IMR-90 (cell line): Measurements from ENCODE around the gene ADAMTS10. TPM values are rescaled to one million over a fixed set of nuclear protein-coding genes. Genes with fewer than 3 reads are reported as not detected.
A peak's percentile ranks its signal among the peaks of the same experiment; 100 is the strongest.

Source experiments
- ATAC-seq: fragments of 200-7000 bp; cut with Tn5 transposase; 2 replicates; pipeline ENCODE4 v1.9.1; 2020; ENCODE audit warnings: low read depth, mild to moderate bottlenecking, moderate library complexity
- BruUV-seq: library from RNA; stranded (reverse); fragments of 400-500 nt; replicated peaks from 2 replicates; lab custom pipeline; 2021; lab: Mats Ljungman, UMichigan
- CTCF ChIA-PET: fragments of 300-600 bp; formaldehyde crosslinking; extraction: SDS; loops from one replicate; lab custom pipeline; 2021; ENCODE audit warnings: antibody characterized with exemption; lab: Yijun Ruan, JAX
- POLR2A ChIA-PET: fragments of 300-600 bp; sonication (Branson Sonifier 250); formaldehyde crosslinking; loops from one replicate; lab custom pipeline; 2022; ENCODE audit warnings: antibody characterized with exemption; ENCODE audit not compliant: unreplicated experiment; lab: Charles Lee
- DNase-seq: peaks from one replicate; pipeline ENCODE4 v3.0.0; 2013
- H2AFZ ChIP-seq: replicated peaks from 2 replicates; pipeline ENCODE3; 2013; ENCODE audit warnings: low read length, mild to moderate bottlenecking; ENCODE audit not compliant: poor library complexity
- H2AK5ac ChIP-seq: 2 replicates; pipeline ENCODE4 v1.6.1; 2013; ENCODE audit warnings: low read depth, low read length, inconsistent platforms
- H2AK9ac ChIP-seq: replicated peaks from 2 replicates; pipeline ENCODE3; 2013; ENCODE audit warnings: mild to moderate bottlenecking, low read depth, low read length, moderate library complexity; ENCODE audit not compliant: poor library complexity
- H2BK120ac ChIP-seq: 2 replicates; pipeline ENCODE4 v1.6.1; 2013; ENCODE audit warnings: low read depth, low read length, inconsistent platforms
- H2BK15ac ChIP-seq: 3 replicates; pipeline ENCODE4 v1.6.1; 2013; ENCODE audit warnings: low read depth, low read length, inconsistent platforms
- H2BK20ac ChIP-seq: 2 replicates; pipeline ENCODE4 v1.6.1; 2013; ENCODE audit warnings: low read depth, mild to moderate bottlenecking, inconsistent platforms, low read length, moderate library complexity
- H2BK5ac ChIP-seq: 2 replicates; pipeline ENCODE4 v1.6.1; 2013; ENCODE audit warnings: mild to moderate bottlenecking, low read depth, low read length, inconsistent platforms; ENCODE audit not compliant: poor library complexity, severe bottlenecking
- H3K14ac ChIP-seq: replicated peaks from 2 replicates; pipeline ENCODE4 v1.6.1; 2013; ENCODE audit warnings: low read depth, low read length, inconsistent platforms
- H3K18ac ChIP-seq: 2 replicates; pipeline ENCODE4 v1.6.1; 2013; ENCODE audit warnings: low read depth, low read length, control low read depth
- H3K23ac ChIP-seq: 2 replicates; pipeline ENCODE4 v1.6.1; 2013; ENCODE audit warnings: low read depth, low read length, inconsistent platforms
- H3K27ac ChIP-seq: 2 replicates; pipeline ENCODE4 v1.5.1; 2013; ENCODE audit warnings: mild to moderate bottlenecking, control low read depth, low read length; ENCODE audit not compliant: insufficient read depth
- H3K27me3 ChIP-seq: 2 replicates; pipeline ENCODE4 v1.6.1; 2013; ENCODE audit warnings: low read length; ENCODE audit not compliant: control insufficient read depth, insufficient read depth
- H3K36me3 ChIP-seq: 2 replicates; pipeline ENCODE4 v1.6.1; 2013; ENCODE audit warnings: low read length, mixed read lengths; ENCODE audit not compliant: control insufficient read depth, insufficient read depth
- H3K4ac ChIP-seq: 2 replicates; pipeline ENCODE4 v1.6.1; 2013; ENCODE audit warnings: low read depth, low read length, inconsistent platforms
- H3K4me1 ChIP-seq: 2 replicates; pipeline ENCODE4 v1.6.1; 2013; ENCODE audit warnings: low read length, mixed read lengths; ENCODE audit not compliant: control insufficient read depth, insufficient read depth
- H3K4me2 ChIP-seq: 2 replicates; pipeline ENCODE4 v1.6.1; 2013; ENCODE audit warnings: low read depth, mild to moderate bottlenecking, control low read depth, low read length, moderate library complexity
- H3K4me3 ChIP-seq: 2 replicates; pipeline ENCODE4 v1.5.1; 2013; ENCODE audit warnings: low read depth, mild to moderate bottlenecking, control low read depth, low read length, moderate library complexity; ENCODE audit not compliant: insufficient read depth
- H3K56ac ChIP-seq: 2 replicates; pipeline ENCODE4 v1.6.1; 2013; ENCODE audit warnings: low read length, inconsistent platforms; ENCODE audit not compliant: insufficient read depth; ENCODE audit errors: extremely low read depth
- H3K79me1 ChIP-seq, 2 experiments: 2 replicates each; pipeline ENCODE4 v1.6.1; 2013; ENCODE audit warnings: low read length in 2 of 2, inconsistent platforms in 1 of 2, low read depth in 1 of 2
- H3K9ac ChIP-seq: 2 replicates; pipeline ENCODE4 v1.6.1; 2013; ENCODE audit warnings: low read depth, low read length, control low read depth
- H3K9me1 ChIP-seq: 2 replicates; pipeline ENCODE4 v1.6.1; 2013; ENCODE audit warnings: low read length, inconsistent platforms; ENCODE audit not compliant: insufficient read depth
- H3K9me3 ChIP-seq: 2 replicates; pipeline ENCODE4 v1.6.1; 2013; ENCODE audit warnings: low read length; ENCODE audit not compliant: control insufficient read depth, insufficient read depth
- H4K20me1 ChIP-seq: 2 replicates; pipeline ENCODE4 v1.6.1; 2013; ENCODE audit warnings: low read length, inconsistent platforms; ENCODE audit not compliant: insufficient read depth
- H4K5ac ChIP-seq: 2 replicates; pipeline ENCODE4 v1.6.1; 2013; ENCODE audit warnings: mild to moderate bottlenecking, low read depth, low read length, control low read depth
- H4K8ac ChIP-seq, 2 experiments: 2 replicates each; pipeline ENCODE4 v1.6.1; 2013; ENCODE audit warnings: low read depth in 2 of 2, low read length in 2 of 2, control low read depth in 1 of 2, inconsistent platforms in 1 of 2
- H4K91ac ChIP-seq: 2 replicates; pipeline ENCODE4 v1.6.1; 2013; ENCODE audit warnings: low read depth, low read length, inconsistent platforms; ENCODE audit not compliant: insufficient read depth
- BHLHE40 ChIP-seq: fragments of 150-350 bp; IDR thresholded peaks from 2 replicates; pipeline ENCODE4 v1.6.1; 2016; ENCODE audit warnings: mild to moderate bottlenecking, low read depth, low read length
- CHD1 ChIP-seq: IDR thresholded peaks from 2 replicates; pipeline ENCODE4 v1.6.1; 2012; ENCODE audit warnings: low read depth, low read length, improper control_type of control experiment
- FOS ChIP-seq: fragments of 150-350 bp; IDR thresholded peaks from 2 replicates; pipeline ENCODE4 v1.6.1; 2016; ENCODE audit warnings: low read depth, low read length
- NFE2L2 ChIP-seq: fragments of 150-350 bp; IDR thresholded peaks from 2 replicates; pipeline ENCODE4 v1.6.1; 2016; ENCODE audit warnings: low read depth, mild to moderate bottlenecking, low read length
- POLR2A ChIP-seq: IDR thresholded peaks from 2 replicates; pipeline ENCODE4 v1.6.1; 2012; ENCODE audit warnings: mild to moderate bottlenecking, low read depth, low read length
- RFX5 ChIP-seq: IDR thresholded peaks from 2 replicates; pipeline ENCODE4 v1.8.0; 2012; ENCODE audit warnings: low read depth, mild to moderate bottlenecking, low read length, moderate library complexity
- USF2 ChIP-seq: fragments of 150-350 bp; IDR thresholded peaks from 2 replicates; pipeline ENCODE4 v1.6.1; 2017; ENCODE audit warnings: mild to moderate bottlenecking, antibody characterized with exemption, low read length, low read depth
- WGBS, 2 experiments: methylation state at CpG; one replicate each; pipeline versions ENCODE4 v1.1.5 to v1.1.7; 2013; ENCODE audit warnings: missing lambda C conversion rate in 2 of 2; ENCODE audit not compliant: insufficient read length in 1 of 2; ENCODE audit errors: extremely low coverage in 2 of 2; 5-methylcytosine and 5-hydroxymethylcytosine counted together
- dilution Hi-C: fragments of 300-500 bp; cut with HindIII; formaldehyde crosslinking; loops from one replicate; pipeline ENCODE4 v1.14.3; 2018; ENCODE audit warnings: low sequenced_read_pairs; ENCODE audit not compliant: unreplicated experiment
- in situ Hi-C: fragments of 300-500 bp; cut with MboI; formaldehyde crosslinking; loops from 3 replicates; pipeline ENCODE4 v1.14.3; 2019; ENCODE audit warnings: low sequenced_read_pairs, inconsistent platforms, mixed read lengths
- intact Hi-C: fragments of 100-400 bp; cut with micrococcal nuclease; formaldehyde crosslinking; loops from 2 replicates; pipeline ENCODE4 v1.10.0; 2022
- polyA plus RNA-seq, 3 experiments: library from polyadenylated mRNA; depleted of rRNA; stranded (reverse); fragments of >200 nt; gene quantifications; 2 replicates each; pipeline ENCODE4 v1.2.3, GENCODE V29; 2012; ENCODE audit warnings: low replicate concordance in 1 of 3
- total RNA-seq: library from RNA; depleted of rRNA; stranded (reverse); fragments of >200 nt; gene quantifications from 2 replicates; pipeline ENCODE4 v1.2.3, GENCODE V29; 2012

Gene ADAMTS10
- total and polyA plus RNA-seq, 2 of the 4 experiments (the other 2 are of a cell fraction), result 3.4 to 11.5 TPM

DNA sequence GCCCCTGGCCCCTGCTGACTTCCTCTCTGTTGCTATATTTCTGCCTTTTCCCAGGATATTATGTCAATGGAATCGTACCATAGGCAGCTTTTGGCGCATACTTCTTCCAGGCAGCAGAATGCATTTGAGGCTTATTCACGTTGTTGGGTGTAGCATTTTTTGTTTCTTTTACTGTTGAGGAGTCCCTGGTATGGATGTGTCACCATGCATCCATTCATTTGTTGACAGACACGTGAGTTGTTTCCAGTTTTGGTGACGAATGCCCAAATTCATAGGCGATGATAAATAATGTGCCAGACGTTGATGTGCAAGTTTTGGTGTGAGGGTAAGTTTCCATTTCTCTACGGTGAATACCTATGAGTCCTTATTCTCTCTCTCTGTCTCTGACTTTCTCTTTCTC lies 24.9 kb upstream of the ADAMTS10 start:
- peaks cover 7% of the 10 kb centered on the region for H3K4me1 ChIP-seq
- peak; percentile 16 for DNase-seq

More for the DNA sequence above, 24.9 kb upstream of the ADAMTS10 start:
- Histone ChIP-seq H2AK9ac (no peak overlapping the region), H3K56ac (no peak overlapping the region), H3K27me3 (peaks cover 2% of the 10 kb centered on the region; the same call in 1 of the 2 replicates), H3K4ac (no peak overlapping the region), H4K91ac (no peak overlapping the region), H3K9me3 (no peaks in the 10 kb centered on the region), H3K4me2 (no peak overlapping the region), H2BK120ac (no peak overlapping the region), H3K18ac (no peak overlapping the region), H4K5ac (no peak overlapping the region), H3K36me3 (no peaks in the 10 kb centered on the region), H4K8ac (no peak overlapping the region), H2AK5ac (no peak overlapping the region), H3K9me1 (0 out of 2 replicates have a peak, but pooled peaks cover 3% of the 10 kb centered on the region), H2BK15ac (no peak overlapping the region), H3K4me3 (no peak overlapping the region), H2AFZ (no peak overlapping the region), H3K14ac (no peak overlapping the region), H3K23ac (no peak overlapping the region), H3K9ac (no peak overlapping the region), H3K79me1 (no peaks in the 10 kb centered on the region), H2BK5ac (no peak overlapping the region), H4K20me1 (no peaks in the 10 kb centered on the region), H2BK20ac (no peak overlapping the region), H3K27ac (no peak overlapping the region)
- CTCF ChIA-PET, result no interaction called here
- no peak for TF ChIP-seq CHD1
- TF ChIP-seq NFE2L2, result no peak
- TF ChIP-seq RFX5, result no peak
- peak; percentile 81 for TF ChIP-seq BHLHE40
- TF ChIP-seq FOS, result no peak
- no peak for TF ChIP-seq POLR2A
- no peak for TF ChIP-seq USF2
- ATAC-seq, result no peak
- no TSS peak for BruUV-seq
- in situ Hi-C loops, result no loop called here
- dilution Hi-C loops, result no loop called here
- POLR2A ChIA-PET, result no interaction called here
- WGBS, 2 experiments, result no CpG with 5 or more reads among the region's 8 CpGs
- intact Hi-C loops, result no loop called here
